ENCODE measurements around the gene RBBP5. TPM values are rescaled to one million over a fixed set of nuclear protein-coding genes. Genes with fewer than 3 reads are reported as not detected.

Gene RBBP5
- total RNA-seq, 1 donor from 2014 or later, result 23.4 TPM

DNA sequence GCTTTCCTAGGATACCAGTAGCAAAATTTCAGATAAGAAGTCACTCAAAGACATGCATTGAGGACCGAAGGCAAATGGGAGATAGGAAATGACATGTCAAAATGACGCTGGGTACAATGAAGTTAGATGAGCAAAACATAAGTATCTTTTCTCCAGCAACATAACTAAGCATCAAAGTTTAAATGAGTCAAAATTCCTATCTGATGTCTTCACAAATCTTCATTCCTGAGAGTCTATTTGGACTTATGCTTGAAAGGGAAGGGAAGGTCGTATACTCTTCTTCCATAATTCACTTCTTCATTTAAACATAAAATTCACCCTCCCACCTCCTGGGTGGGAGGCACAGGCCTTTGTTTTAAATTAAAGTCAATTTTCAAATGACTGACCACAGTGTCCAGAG is 33.4 kb downstream of the RBBP5 start:
- Histone ChIP-seq H3K27me3 (ENCODE audit: control insufficient read depth, insufficient read depth, low read length) (no peaks in the 10 kb centered on the region), H3K36me3 (ENCODE audit: control insufficient read depth, insufficient read depth, low read length) (peaks cover 3% of the 10 kb centered on the region), H3K4me3 (ENCODE audit: low read depth, low read length) (no peak overlapping the region)
- TF ChIP-seq, protein P1, sequence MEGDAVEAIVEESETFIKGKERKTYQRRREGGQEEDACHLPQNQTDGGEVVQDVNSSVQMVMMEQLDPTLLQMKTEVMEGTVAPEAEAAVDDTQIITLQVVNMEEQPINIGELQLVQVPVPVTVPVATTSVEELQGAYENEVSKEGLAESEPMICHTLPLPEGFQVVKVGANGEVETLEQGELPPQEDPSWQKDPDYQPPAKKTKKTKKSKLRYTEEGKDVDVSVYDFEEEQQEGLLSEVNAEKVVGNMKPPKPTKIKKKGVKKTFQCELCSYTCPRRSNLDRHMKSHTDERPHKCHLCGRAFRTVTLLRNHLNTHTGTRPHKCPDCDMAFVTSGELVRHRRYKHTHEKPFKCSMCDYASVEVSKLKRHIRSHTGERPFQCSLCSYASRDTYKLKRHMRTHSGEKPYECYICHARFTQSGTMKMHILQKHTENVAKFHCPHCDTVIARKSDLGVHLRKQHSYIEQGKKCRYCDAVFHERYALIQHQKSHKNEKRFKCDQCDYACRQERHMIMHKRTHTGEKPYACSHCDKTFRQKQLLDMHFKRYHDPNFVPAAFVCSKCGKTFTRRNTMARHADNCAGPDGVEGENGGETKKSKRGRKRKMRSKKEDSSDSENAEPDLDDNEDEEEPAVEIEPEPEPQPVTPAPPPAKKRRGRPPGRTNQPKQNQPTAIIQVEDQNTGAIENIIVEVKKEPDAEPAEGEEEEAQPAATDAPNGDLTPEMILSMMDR (IDR thresholded peaks at IDR 0.05; ENCODE audit: insufficient read depth, low read length, severe bottlenecking), result no peak
- FAIRE-seq (no peak), DNase-seq (ENCODE audit: low read depth) (no peak)

DNA sequence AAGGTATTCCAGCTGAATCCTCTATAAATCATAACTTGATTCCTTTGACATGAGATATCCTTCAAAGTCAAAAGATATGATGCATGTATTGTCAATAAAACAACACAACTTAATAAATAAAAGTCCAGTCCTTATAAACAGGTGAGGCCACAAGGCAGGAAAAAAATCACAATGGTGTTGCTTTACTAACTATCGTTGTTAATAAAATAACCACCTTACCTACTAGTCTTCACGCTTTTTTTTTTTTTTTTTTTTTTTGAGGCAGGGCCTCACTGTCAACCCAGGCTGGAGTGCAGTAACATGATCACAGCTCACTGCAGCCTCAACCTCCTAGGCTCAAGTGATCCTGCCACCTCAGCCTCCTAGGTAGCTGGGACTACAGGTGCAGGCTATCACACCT is 37.4 kb downstream of the RBBP5 start, which contains the start of gene TMEM81:
TMEM81 (minus strand) TSS at position 101 of the 400 bp plus-strand sequence. CDS start 140 bp downstream, outside the sequence.
- no peak for FAIRE-seq
- H3K27me3 ChIP-seq (ENCODE audit: control insufficient read depth, insufficient read depth, low read length), result no peaks in the 10 kb centered on the region
- H3K36me3 ChIP-seq (ENCODE audit: control insufficient read depth, insufficient read depth, low read length), result peaks cover 1% of the 10 kb centered on the region
- TF ChIP-seq, protein P1 (IDR thresholded peaks at IDR 0.05; ENCODE audit: insufficient read depth, low read length, severe bottlenecking), result no peak
- DNase-seq (ENCODE audit: low read depth), result no peak
- H3K4me3 ChIP-seq (ENCODE audit: low read depth, low read length), result no peak within 1 kb of the TSS

DNA sequence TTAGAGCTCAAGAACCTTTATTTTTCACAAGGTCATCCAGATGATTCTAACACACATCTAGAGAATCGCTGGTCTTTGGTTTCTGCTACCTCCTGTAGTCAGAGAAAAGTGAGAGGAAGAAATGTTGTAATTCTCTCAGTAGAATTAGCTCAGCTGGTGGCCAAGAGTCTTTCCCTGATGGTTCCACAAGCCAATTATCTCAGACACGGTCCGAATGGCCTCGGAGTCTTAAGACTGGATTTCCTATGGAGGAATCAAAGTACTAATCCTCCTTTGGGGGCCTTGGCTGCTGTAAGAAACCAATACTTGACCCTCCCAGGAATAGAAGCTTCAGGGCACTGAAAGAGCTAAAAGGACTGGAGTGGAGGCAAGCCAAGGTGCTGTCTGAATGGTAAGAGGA is 39.3 kb downstream of the RBBP5 start:
- DNase-seq (ENCODE audit: low read depth), result no peak
- H3K4me3 ChIP-seq (ENCODE audit: low read depth, low read length), result no peak overlapping the region
- H3K27me3 ChIP-seq (ENCODE audit: control insufficient read depth, insufficient read depth, low read length), result no peaks in the 10 kb centered on the region
- TF ChIP-seq, protein P1 (IDR thresholded peaks at IDR 0.05; ENCODE audit: insufficient read depth, low read length, severe bottlenecking), result no peak
- peaks cover 1% of the 10 kb centered on the region for H3K36me3 ChIP-seq (ENCODE audit: control insufficient read depth, insufficient read depth, low read length)
- no peak for FAIRE-seq

DNA sequence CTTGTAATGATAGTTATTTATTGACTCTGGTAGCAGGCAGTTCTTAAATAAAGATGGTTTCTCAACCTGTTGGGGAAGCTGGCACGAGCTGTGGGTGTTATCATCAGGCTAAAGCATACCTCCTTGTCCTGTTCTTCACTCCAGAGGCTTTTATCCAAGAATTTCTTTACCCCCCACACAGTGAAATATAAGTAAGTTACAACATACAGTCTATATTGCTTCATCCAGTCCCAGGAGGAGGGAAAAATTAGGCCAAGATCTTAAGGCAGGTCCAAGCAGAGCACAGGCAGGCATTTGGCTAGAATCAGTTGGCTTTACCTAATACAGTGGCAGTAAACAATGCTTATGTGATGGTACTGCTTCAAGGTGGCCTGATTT is 43.9 kb downstream of the RBBP5 start:
- FAIRE-seq, result no peak
- Histone ChIP-seq H3K4me3 (ENCODE audit: low read depth, low read length) (no peak overlapping the region), H3K36me3 (ENCODE audit: control insufficient read depth, insufficient read depth, low read length) (no peaks in the 10 kb centered on the region), H3K27me3 (ENCODE audit: control insufficient read depth, insufficient read depth, low read length) (no peaks in the 10 kb centered on the region)
- TF ChIP-seq, protein P1 (IDR thresholded peaks at IDR 0.05; ENCODE audit: insufficient read depth, low read length, severe bottlenecking), result no peak
- no peak for DNase-seq (ENCODE audit: low read depth)

DNA sequence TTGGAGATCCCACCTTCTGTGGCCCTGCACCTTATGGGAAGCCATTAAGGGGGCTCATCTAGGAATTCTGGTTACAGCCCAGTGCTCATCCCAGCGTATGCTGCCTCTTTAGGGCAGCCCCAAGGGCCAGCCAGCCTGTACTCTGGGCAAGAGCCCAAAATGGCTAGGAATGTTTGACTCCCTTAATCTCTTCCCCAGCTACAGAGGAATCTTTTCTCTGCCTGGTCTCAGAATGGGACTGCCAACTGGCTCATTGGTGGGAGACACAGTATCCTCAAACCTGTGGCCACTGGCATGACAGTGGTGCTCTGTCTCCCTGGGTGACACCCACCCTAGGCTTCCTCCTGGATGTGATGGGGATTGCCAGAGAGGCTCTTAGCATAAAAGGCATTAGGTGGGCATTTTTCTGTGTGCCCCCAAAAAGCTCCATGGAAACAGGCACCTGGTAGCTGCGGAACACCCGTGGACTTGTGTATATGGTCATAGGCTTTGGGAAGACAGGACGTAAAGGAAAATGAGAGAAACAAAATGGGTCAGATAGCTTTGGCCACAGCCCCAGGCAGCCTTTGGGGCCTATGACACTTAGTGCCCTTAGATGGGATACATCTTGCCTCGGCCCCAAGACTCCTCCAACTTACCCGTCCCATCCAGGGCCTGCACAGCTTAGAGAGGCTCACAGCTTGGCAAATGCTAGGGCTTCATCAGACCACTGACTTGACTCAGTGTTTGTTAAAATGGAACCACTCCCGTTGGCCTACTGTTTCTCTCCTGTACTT is 44.4 kb downstream of the RBBP5 start:
- Histone ChIP-seq H3K36me3 (ENCODE audit: control insufficient read depth, insufficient read depth, low read length) (no peaks in the 10 kb centered on the region), H3K27me3 (ENCODE audit: control insufficient read depth, insufficient read depth, low read length) (no peaks in the 10 kb centered on the region), H3K4me3 (ENCODE audit: low read depth, low read length) (no peak overlapping the region)
- DNase-seq (ENCODE audit: low read depth), result no peak
- TF ChIP-seq, protein P1 (IDR thresholded peaks at IDR 0.05; ENCODE audit: insufficient read depth, low read length, severe bottlenecking), result no peak
- no peak for FAIRE-seq

All from bronchial epithelial cell (primary cell).